DND-41 (cell line): ENCODE data around the gene F13B.

Source experiments
- EZH2 ChIP-seq: IDR thresholded peaks from 3 replicates; pipeline ENCODE4 v1.6.1; 2012; ENCODE audit warnings: borderline replicate concordance, low read depth, mild to moderate bottlenecking, moderate library complexity, low read length, inconsistent platforms; ENCODE audit not compliant: severe bottlenecking
- TF ChIP-seq, protein P1 (sequence below): IDR thresholded peaks from 2 replicates; pipeline ENCODE4 v1.5.1; 2012; ENCODE audit warnings: borderline replicate concordance, low read length, moderate library complexity, mild to moderate bottlenecking; ENCODE audit not compliant: poor library complexity, severe bottlenecking; ENCODE audit errors: extremely low read depth

DNA sequence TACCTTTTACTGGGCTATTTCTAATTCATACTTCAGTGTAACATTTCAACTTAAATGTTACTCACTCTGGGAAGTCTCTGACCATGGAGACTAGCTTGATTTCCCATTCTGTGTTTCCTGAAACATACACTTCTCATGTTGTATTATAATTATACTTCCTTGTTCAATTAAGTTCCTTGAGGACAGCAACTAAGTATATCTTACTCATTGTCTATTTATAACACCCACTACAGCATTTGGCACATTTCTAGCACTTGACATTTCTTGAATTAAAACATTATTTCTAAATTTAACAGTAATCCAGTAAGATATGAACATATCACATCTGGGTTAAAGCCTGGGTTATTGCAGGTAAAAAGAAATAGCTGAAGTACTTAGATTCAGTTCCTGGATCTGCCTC lies 32.4 kb upstream of the F13B start:
- TF ChIP-seq, protein P1, sequence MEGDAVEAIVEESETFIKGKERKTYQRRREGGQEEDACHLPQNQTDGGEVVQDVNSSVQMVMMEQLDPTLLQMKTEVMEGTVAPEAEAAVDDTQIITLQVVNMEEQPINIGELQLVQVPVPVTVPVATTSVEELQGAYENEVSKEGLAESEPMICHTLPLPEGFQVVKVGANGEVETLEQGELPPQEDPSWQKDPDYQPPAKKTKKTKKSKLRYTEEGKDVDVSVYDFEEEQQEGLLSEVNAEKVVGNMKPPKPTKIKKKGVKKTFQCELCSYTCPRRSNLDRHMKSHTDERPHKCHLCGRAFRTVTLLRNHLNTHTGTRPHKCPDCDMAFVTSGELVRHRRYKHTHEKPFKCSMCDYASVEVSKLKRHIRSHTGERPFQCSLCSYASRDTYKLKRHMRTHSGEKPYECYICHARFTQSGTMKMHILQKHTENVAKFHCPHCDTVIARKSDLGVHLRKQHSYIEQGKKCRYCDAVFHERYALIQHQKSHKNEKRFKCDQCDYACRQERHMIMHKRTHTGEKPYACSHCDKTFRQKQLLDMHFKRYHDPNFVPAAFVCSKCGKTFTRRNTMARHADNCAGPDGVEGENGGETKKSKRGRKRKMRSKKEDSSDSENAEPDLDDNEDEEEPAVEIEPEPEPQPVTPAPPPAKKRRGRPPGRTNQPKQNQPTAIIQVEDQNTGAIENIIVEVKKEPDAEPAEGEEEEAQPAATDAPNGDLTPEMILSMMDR = no peak
- no peak for TF ChIP-seq EZH2
